MV-4-11 (cell line): Measurements from ENCODE around the gene EXOC2.

Experiments used
- DNase-seq: peaks from one replicate; lab custom pipeline; 2025; lab: John Stamatoyannopoulos, UW

The EXOC2 gene

DNA sequence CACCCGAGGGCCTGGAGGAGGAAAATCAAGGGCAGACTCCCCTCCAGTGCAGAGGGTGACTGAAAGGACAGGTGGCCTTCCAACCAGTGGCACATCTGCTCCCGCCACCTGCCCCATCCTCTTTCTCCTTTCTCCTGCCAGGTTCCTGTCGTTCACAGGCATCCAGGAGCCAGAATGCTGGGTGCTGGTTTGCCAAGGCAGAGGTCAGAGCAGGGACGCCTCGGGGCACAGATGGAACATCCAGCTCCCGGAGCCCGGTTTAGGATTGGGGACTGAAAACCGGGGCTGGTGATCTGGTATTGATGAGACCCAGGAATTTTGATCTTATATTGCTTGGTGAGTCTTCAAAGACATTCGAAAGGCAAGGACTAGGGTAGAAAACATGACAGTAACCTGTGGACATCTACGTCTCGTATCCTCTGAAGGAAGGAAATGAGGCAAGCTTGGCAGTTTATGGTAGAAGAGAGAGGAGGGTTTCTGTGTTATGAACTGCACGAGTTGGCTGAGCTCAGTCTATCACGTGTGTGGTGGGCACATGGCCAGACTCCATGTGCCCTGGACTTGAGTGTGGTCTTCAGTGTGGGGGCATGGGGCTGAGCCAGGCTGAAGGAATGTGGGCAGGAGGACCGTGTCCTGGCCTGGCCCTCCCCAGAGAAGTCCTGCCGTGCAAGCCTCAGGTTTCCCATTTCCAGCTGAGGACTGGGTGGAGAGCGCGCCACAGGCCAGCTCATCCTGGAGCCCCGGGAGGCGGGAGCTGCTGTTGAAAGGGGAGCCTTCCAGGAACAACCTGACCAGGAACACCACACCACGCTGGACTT lies 227.2 kb downstream of the EXOC2 start:
- no peak for DNase-seq

GRCh38 chr6:456887-457286 lies 236.1 kb downstream of the EXOC2 start:
- no peak for DNase-seq

DNA sequence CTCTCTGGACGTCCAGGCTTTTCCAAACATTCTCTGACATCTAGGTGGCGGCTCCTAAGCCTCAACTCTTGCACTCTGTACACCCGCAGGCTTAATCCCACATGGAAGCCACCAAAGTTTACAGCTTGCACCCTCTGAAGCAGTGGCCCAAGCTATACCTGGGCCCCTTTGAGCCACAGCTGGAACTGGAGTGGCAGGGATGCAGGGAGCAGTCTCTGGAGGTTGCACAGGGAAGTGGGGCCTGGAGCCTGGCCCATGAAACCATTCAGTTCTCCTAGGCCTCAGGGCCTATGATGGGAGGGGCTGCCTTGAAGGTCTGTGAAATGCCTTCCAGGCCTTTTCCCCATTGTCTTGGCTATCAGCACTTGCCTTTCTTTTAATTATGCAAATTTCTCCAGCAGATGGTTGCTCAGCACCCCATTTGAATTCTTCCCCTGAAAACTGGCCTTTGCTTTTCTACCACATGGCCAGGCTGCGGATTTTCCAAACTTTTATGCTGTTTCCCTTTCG lies 236.5 kb downstream of the EXOC2 start:
- no peak for DNase-seq

DNA sequence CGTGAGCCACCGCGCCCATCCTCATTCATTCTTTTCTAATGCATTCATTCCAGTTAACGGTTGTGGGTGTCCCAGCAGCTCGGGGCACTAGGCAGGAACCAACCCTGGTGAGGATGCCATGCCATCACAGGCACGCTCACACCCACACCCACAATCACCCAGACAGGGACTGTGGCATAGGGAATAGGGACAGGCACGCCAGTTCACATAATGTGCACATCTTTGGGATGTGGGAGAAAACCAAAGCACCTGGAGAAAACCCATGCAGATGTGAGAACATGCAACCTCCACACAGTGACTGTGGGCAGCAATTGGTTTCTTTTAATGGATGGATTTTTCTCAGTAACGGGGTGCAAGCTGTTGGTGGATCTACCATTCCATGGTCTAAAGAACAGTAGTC lies 237.1 kb downstream of the EXOC2 start:
- DNase-seq: no peak

DNA sequence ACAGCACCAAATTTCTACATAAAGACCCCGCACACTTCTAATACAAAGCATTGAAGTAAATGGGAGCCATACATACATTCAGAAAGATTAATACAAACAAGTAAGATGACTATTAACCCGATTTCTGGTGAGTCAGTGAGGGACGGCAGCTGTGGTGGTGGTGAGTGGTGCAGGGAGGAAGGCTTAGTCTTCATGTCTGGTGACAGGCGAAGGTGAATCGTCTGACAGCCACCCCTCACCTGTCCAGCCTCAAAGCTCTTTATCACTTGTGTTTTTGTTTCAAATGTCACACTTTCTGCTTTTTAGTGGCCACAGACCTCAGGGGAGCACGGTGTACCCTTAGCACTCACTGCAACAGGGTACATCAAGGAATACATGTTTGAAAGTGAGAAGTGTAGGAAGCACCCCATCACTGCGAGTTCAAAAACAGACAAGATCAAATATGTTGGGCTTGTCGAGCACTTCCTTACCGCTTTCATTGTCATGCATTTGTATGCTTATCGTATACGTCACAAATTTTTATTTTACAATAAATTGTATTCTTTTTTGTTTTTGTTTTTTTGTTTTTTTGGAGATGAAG lies 237.8 kb downstream of the EXOC2 start:
- DNase-seq: no peak

DNA sequence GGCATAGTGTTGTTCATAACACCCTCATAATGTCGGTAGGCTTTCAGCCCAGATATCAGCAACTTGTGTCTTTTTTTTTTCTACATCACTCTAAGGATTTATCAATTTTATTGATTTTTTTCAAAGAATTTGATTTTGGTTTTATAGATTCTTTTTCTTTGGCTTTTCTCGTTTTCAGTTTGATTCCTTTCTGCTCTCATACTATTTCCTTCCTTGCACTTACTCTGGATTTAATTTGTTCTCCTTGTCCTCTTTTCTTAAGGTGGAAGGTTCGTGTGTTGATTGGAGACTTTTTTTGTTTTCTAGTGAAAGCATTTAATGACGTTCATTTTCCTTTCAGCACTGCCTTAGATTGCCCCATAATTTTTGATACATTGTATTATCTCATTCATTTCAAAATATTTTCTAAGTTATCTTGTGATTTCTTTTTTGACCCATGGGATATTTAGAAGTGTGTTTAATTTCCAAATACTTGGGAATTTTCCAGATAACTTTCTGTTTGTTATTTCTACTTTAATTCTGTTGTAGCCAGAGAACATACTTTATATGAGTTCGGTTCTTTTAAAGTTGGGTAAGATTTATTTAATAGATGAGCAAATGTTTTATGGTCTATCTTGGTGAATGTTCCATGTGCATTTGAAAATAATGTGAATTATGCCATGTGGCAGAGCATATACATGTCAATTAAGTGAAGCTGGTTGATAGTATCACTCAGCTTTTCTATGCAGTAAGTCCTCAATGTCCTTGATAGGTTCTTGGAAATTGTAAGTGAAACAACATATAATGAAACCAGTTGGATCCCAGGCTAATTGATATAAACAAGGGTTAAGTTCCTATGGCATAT lies 238.6 kb downstream of the EXOC2 start:
- no peak for DNase-seq

DNA sequence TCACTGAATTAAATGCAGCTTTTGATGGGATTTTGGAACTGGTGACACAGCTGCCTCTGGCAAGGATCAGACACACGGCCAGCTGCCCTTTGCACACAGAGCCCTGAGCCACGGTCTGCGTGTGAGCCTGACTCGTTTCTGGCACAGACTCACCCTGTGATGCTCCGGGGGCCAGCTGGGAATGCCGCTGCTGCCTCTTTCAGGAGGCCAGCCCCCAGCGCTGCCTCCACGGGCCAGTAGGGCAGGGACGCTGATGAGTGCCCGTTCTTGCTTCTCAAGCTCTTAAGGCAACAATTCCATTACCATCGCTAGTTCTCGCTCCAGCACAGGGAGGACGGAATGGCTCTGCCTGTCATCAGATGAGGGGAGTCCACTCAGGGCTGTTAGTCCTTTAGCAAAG lies 239.8 kb downstream of the EXOC2 start:
- DNase-seq: no peak

DNA sequence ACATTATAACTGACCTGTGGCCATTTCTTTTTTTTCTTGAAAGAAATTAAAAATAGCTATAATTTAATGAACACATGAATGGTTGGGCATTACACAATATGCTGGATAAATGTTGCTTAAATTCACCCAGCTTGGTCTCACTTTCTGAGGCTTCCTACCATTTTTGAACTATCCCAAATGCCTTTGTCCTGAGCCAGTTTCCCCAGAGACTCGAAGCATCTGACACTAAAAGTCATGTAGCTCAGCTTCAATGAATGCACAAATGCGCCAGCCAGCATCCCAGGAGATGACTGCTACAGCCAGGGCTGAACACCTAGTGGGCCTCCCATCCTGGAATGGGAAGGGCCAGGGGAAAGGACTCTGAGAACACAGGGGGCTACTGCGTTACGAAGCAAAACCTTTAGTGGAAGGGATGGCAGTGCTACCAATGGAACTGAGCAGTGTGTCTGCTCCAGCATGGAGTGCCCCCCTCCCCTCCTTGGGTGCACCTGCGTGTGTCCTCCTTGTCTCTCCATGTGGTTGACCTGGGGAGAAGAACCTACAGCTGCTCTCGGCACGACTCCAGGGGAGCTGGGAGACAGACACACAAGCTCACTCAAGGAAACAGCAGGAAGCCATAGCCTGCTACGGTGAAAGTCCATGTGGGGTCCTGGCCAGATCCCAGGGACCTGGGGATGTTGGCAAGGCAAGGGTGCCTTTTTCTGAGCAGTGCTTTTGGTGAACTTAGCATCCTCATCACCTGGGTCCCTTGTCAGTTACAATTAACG lies 240.5 kb downstream of the EXOC2 start:
- DNase-seq: no peak

DNA sequence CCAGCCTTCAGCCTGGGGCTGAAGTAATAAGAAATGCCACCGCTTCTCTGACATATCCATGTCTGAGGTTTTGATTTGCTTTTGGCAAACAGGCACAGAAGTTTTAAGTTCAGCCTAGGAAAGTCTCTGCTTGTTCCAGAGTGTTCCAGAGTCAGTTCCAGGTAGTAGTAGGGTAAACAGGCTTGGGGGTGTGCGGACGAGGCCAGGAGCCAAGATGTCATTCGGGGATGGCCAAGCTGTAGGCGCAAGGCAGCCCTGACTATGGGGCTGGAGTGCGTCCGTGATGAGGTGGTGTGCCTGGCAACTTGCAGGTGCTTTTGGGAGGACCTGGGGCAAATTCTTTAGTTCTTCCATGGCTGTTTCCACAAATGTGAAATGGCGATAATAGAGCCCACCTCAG lies 241.1 kb downstream of the EXOC2 start:
- DNase-seq: no peak

GRCh38 chr6:451336-451735 lies 241.6 kb downstream of the EXOC2 start:
- DNase-seq: no peak

GRCh38 chr6:449486-450419 lies 243.2 kb downstream of the EXOC2 start:
- DNase-seq: no peak

DNA sequence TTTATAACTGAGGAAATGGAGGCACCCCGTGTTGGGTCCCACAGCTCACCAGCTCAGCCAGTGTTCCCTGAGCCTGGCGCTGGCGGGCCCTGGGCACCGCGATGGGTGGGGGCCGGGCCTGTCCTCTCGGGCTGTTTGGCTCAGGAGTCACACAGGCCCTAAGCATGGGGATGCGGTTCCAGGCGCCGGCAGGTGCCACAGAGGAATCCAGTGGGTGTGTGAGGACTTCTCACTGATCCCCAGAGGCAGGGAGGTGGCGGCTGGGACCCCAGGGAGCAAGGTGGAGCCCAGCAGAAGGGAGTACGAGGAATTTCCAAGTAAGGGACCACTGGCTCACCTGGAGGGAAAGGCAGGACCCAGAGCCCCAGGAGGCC lies 243.9 kb downstream of the EXOC2 start:
- no peak for DNase-seq

DNA sequence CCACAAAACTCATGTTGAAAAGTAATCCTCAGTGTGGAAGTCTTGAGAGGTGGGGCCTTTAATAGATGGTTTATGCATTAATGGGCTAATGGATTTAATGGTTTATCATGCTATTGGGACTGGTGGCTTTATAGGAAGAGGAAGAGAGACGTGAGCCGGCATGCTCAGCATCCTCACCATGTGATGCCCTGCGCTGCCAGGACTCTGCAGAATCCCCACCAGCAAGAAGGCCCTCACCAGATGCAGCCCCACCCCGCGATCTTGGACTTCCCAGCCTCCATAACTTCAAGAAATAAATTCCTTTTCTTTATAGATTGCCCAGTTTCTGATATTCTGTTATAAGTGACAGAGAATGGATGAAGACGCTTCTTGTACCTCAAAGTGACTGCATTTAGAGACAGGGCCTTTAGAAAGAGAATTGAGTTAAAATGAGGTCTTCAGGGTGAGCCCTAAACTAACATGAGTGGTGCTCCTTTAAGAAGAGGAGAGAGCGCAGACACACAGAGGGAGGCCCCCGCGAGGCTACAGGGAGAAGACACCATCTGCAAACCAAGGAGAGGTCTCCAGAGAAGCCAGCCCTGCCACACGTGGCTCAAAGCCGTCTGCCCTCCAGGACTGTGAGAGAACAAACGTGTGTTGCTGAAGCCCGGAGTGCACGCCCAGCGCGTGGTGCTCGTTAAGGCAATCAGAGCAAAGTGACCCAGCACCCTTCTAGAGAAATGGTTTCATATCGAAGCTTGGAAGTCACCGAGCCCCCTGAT lies 244.5 kb downstream of the EXOC2 start:
- no peak for DNase-seq

GRCh38 chr6:447381-448165 lies 245.4 kb downstream of the EXOC2 start:
- DNase-seq: no peak

DNA sequence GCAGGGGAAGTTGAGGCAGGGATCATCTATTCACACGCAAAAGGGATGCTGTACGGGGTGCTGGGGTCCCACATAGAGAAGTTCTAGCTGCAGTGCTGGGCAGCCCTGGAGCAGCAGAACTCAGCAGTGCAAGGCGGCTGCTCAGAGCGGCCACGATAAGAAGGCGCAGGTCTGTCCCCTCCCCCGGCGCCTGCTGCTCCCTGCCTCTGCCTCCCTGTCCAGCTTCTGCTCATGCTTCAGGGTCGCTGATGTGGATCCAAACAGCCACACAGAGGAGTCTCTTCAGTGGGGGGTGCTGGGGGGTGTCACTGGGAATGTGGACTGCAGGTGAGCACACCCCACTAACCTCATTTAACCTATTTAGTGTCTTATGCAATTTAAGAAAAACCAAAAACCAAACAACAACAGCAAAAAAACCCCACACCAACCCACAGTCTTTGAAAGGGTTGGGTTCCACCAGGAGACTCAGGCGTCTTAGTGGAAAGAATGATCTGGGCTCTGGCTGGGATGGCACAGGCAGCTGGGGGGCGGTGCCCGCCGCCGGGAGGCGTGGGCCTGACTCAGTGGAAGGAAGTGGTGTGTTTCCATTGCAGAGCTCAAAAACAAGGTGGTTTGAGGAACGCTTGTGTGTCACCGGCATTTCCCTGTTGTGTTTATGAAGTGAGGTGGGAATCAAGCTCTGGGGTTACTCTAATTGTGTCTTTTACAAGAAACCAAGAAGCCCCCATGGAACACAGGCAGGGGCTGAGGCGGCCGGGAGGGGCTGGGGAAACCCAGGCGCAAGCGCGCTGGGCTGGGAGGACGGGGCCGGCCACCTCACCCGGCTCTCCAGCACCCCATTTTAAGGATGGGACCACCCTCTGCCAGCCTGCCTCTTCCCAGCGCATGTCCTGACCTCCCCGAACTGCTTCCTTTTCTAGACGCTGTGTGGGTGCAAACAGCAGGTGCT lies 246.2 kb downstream of the EXOC2 start:
- no peak for DNase-seq

- DNase-seq: peak; percentile 7
These were observed 247.1 kb downstream of the EXOC2 start for GRCh38 chr6:445571-446417.

- DNase-seq: no peak
These were observed 248.2 kb downstream of the EXOC2 start for GRCh38 chr6:444653-445275.
